Transverse colon (tissue), 4 donors: ENCODE results near the gene PCSK6. TPM values are rescaled to one million over a fixed set of nuclear protein-coding genes. Genes with fewer than 3 reads are reported as not detected.
"Not testable (repeated sequence)": the region's sequence is repeated elsewhere in the genome, so short reads cannot be mapped to it uniquely, and the experiment has no call there.

ENCODE experiments used
- DNase-seq: peaks from one replicate; pipeline ENCODE4 v3.0.0-alpha.2; 2019
- H3K27ac ChIP-seq, 4 donors: fragments of 200-600 bp; sonication (generic); 2 replicates each; pipeline ENCODE4 v1.5.1; 2016 to 2018; ENCODE audit warnings: inconsistent platforms in 4 of 4
- H3K27me3 ChIP-seq: fragments of 200-600 bp; sonication (generic); 2 replicates; pipeline ENCODE4 v1.5.1; 2017; ENCODE audit warnings: inconsistent platforms
- H3K36me3 ChIP-seq, 4 donors: fragments of 200-600 bp; sonication (generic); 2 replicates each; pipeline ENCODE4 v1.5.1; 2017 to 2019; ENCODE audit warnings: inconsistent platforms in 4 of 4
- H3K4me1 ChIP-seq, 4 donors: fragments of 200-600 bp; sonication (generic); 2 replicates each; pipeline ENCODE4 v1.5.1; 2017 to 2020; ENCODE audit warnings: inconsistent platforms in 4 of 4
- H3K4me3 ChIP-seq, 4 donors: fragments of 200-600 bp; sonication (generic); 1 replicate in 1 of 4; 2 replicates in 3 of 4; pipeline versions ENCODE4 v1.5.1 to v1.6.1; 2017 to 2019; ENCODE audit warnings: inconsistent platforms in 4 of 4
- H3K9me3 ChIP-seq, 2 donors: fragments of 200-600 bp; sonication (generic); 2 replicates each; pipeline ENCODE4 v1.5.1; 2017 to 2019; ENCODE audit warnings: inconsistent platforms in 2 of 2
- EP300 ChIP-seq: sonication (generic); formaldehyde crosslinking; IDR thresholded peaks from one replicate; pipeline ENCODE4 v1.6.1; 2017; ENCODE audit warnings: antibody characterized with exemption, low read depth
- POLR2A ChIP-seq: fragments of 450-650 bp; IDR thresholded peaks from one replicate; pipeline ENCODE4 v1.6.1; 2016; ENCODE audit warnings: antibody characterized with exemption, mild to moderate bottlenecking, moderate library complexity
- POLR2AphosphoS5 ChIP-seq, 3 donors: sonication (generic); formaldehyde crosslinking; IDR thresholded peaks; one replicate each; pipeline ENCODE4 v1.6.1; 2016; ENCODE audit warnings: antibody characterized with exemption in 3 of 3
- WGBS, 2 donors: methylation state at CpG; one replicate each; pipeline ENCODE4 v1.1.5; 2018; ENCODE audit warnings: low coverage in 1 of 2; 5-methylcytosine and 5-hydroxymethylcytosine counted together
- in situ Hi-C, 4 donors: fragments of 200-750 bp; cut with MboI; loops; one replicate each; pipeline versions ENCODE4 v1.15.0 to v1.15.1; 2017; ENCODE audit warnings: low sequenced_read_pairs in 3 of 4, low pct_ligation_motif_present in 1 of 4, low pct_unique_long_range_greater_than_20kb in 1 of 4
- intact Hi-C: fragments of 100-400 bp; cut with DNase I; formaldehyde crosslinking; loops from one replicate; pipeline ENCODE4 v1.15.1; 2023; ENCODE audit warnings: low total_unique reads
- total RNA-seq, 4 donors: library from RNA; depleted of rRNA; stranded (reverse); fragments of >200 nt; gene quantifications; one replicate each; pipeline ENCODE4 v1.1.0, GENCODE V29; 2016
- TF ChIP-seq, protein P1 (sequence below), 5 experiments: fragments of 200-600 bp in 3 of 5; fragments of 450-650 bp in 2 of 5; sonication (generic) in 3 of 5; IDR thresholded peaks; 1 replicate in 2 of 5; 2 replicates in 3 of 5; pipeline ENCODE4 v1.5.1; 2016 to 2017; ENCODE audit warnings: antibody characterized with exemption in 5 of 5, inconsistent platforms in 3 of 5, mild to moderate bottlenecking in 2 of 5, moderate library complexity in 1 of 5

PCSK6 gene
- total RNA-seq, 4 donors from 2014 or later, result 20.3 to 119 (median 49.7) TPM

GRCh38 chr15:101456057-101456739, 33.3 kb downstream of the PCSK6 start:
- peak overlapping the region in 1 of 4 donors; percentile 17 for H3K27ac ChIP-seq
- WGBS, 2 donors, result 77 to 78% methylated on average over 5 to 14 of the region's 14 CpGs
- intact Hi-C loops, result no loop called here
- in situ Hi-C loops, result no loop called here
- no peak overlapping the region for H3K4me3 ChIP-seq
- no peak for DNase-seq
- peaks cover 0 to 10% (median 0%) of the 10 kb centered on the region in 4 donors for H3K4me1 ChIP-seq
- H3K36me3 ChIP-seq, result no peaks in the 10 kb centered on the region
- TF ChIP-seq EP300 (no peak), POLR2AphosphoS5 (IDR thresholded peaks at IDR 0.05) (no peak), POLR2A (no peak)
- TF ChIP-seq, protein P1, sequence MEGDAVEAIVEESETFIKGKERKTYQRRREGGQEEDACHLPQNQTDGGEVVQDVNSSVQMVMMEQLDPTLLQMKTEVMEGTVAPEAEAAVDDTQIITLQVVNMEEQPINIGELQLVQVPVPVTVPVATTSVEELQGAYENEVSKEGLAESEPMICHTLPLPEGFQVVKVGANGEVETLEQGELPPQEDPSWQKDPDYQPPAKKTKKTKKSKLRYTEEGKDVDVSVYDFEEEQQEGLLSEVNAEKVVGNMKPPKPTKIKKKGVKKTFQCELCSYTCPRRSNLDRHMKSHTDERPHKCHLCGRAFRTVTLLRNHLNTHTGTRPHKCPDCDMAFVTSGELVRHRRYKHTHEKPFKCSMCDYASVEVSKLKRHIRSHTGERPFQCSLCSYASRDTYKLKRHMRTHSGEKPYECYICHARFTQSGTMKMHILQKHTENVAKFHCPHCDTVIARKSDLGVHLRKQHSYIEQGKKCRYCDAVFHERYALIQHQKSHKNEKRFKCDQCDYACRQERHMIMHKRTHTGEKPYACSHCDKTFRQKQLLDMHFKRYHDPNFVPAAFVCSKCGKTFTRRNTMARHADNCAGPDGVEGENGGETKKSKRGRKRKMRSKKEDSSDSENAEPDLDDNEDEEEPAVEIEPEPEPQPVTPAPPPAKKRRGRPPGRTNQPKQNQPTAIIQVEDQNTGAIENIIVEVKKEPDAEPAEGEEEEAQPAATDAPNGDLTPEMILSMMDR (IDR thresholded peaks at IDR 0.05), result no peak
- no peaks in the 10 kb centered on the region for H3K9me3 ChIP-seq
- no peaks in the 10 kb centered on the region for H3K27me3 ChIP-seq

- Histone ChIP-seq H3K36me3 (no peaks in the 10 kb centered on the region), H3K4me1 (peaks cover 0 to 10% (median 0%) of the 10 kb centered on the region in 4 donors), H3K9me3 (no peaks in the 10 kb centered on the region), H3K4me3 (no peak overlapping the region), H3K27me3 (no peaks in the 10 kb centered on the region), H3K27ac (no peak overlapping the region)
- TF ChIP-seq POLR2A, result no peak
- TF ChIP-seq POLR2AphosphoS5 (IDR thresholded peaks at IDR 0.05), result no peak
- TF ChIP-seq EP300, result no peak
- TF ChIP-seq, protein P1 (IDR thresholded peaks at IDR 0.05), result no peak
- in situ Hi-C loops, result no loop called here
- WGBS, 2 donors, result 55 to 68% methylated on average over 8 to 11 of the region's 11 CpGs
- no peak for DNase-seq
- intact Hi-C loops, result no loop called here
These were observed 34.0 kb downstream of the PCSK6 start for GRCh38 chr15:101455291-101456025.

GRCh38 chr15:101454781-101455180, 34.7 kb downstream of the PCSK6 start:
- 96 to 100% methylated on average over 1 to 5 of the region's 5 CpGs for WGBS, 2 donors
- H3K9me3 ChIP-seq, H3K36me3 ChIP-seq, in situ Hi-C loops, H3K4me1 ChIP-seq, H3K4me3 ChIP-seq, DNase-seq, H3K27ac ChIP-seq, H3K27me3 ChIP-seq, intact Hi-C loops: not testable (repeated sequence)

DNA sequence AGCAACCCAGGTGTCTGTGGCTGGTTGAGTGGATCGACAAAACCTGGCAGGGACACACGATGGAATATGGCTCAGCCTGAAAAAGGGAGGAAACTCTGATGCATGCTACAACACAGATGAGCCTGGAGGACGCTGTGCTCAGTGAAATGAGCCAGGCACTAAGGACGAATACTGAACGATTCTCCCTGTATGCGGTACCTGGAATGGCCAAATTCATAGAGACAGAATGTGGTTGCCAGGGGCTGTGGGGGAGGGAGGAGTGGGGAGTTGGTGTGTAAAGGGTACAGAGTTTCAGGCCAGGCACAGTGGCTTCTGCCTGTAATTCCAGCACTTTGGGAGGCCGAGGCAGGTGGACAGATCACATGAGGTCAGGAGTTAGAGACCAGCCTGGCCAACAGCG, 35.1 kb downstream of the PCSK6 start:
- intact Hi-C loops, result no loop called here
- H3K9me3 ChIP-seq, result no peaks in the 10 kb centered on the region
- H3K4me3 ChIP-seq, result no peak overlapping the region
- H3K36me3 ChIP-seq, result no peaks in the 10 kb centered on the region
- H3K4me1 ChIP-seq, result peaks cover 0 to 10% (median 0%) of the 10 kb centered on the region in 4 donors
- DNase-seq, result no peak
- H3K27me3 ChIP-seq, result no peaks in the 10 kb centered on the region
- 93% methylated on average over 8 of the region's 8 CpGs; no CpG with 5 or more reads in 1 of the 2 donors for WGBS, 2 donors
- H3K27ac ChIP-seq, result no peak overlapping the region
- in situ Hi-C loops, result no loop called here
- no peak for TF ChIP-seq POLR2AphosphoS5 (IDR thresholded peaks at IDR 0.05)
- no peak for TF ChIP-seq POLR2A
- no peak for TF ChIP-seq EP300
- TF ChIP-seq, protein P1 (IDR thresholded peaks at IDR 0.05), result no peak
